Astrocyte (in vitro differentiated cells and primary cell): ENCODE measurements around the gene RP2.

Source experiments
- EZH2 ChIP-seq: IDR thresholded peaks from 2 replicates; pipeline ENCODE4 v1.6.1; 2012; ENCODE audit warnings: mild to moderate bottlenecking, low read length, inconsistent platforms; ENCODE audit not compliant: insufficient read depth
- TF ChIP-seq, protein P1 (sequence below): IDR thresholded peaks from 2 replicates; pipeline ENCODE4 v1.5.1; 2011; ENCODE audit warnings: low read depth, mild to moderate bottlenecking, inconsistent platforms, low read length, moderate library complexity; ENCODE audit not compliant: insufficient read depth

DNA sequence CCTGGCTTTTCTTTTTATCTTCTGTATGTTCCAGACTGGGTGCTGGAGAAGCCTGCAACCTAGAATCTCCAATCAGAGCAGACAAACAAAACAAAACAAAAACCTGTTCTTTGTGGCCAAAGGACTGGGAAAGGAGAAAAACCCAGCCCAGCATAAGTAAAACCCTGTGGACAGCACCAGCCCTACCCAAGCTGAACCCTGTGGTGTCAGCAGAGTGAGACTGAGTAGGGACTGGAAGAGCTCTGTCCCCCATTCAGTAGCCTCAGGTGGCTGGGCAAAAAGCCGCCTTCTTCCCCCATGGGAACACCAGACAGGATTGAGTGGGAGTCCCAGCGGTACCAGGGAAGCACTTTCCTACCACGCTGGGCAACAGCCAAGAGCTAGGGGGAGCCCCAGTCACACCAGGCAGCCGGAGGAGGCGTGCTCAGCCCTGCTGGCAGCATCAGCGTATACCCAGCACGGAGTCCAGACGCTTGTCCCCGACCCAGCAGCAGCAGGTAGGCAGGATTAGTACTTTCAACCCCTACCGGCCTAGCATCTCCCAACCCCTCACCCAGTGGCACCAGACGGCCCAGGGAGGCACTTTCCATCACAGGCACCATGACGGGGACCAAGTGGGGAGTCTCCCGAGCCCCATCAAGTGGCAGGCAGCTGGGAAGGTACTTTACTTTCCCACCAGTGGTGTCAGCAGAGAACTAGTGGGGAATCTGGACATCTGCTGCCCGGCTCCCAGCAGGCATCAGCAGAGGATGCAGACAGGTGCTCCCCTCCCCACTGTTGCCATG, 66.8 kb downstream of the RP2 start:
- TF ChIP-seq, protein P1, sequence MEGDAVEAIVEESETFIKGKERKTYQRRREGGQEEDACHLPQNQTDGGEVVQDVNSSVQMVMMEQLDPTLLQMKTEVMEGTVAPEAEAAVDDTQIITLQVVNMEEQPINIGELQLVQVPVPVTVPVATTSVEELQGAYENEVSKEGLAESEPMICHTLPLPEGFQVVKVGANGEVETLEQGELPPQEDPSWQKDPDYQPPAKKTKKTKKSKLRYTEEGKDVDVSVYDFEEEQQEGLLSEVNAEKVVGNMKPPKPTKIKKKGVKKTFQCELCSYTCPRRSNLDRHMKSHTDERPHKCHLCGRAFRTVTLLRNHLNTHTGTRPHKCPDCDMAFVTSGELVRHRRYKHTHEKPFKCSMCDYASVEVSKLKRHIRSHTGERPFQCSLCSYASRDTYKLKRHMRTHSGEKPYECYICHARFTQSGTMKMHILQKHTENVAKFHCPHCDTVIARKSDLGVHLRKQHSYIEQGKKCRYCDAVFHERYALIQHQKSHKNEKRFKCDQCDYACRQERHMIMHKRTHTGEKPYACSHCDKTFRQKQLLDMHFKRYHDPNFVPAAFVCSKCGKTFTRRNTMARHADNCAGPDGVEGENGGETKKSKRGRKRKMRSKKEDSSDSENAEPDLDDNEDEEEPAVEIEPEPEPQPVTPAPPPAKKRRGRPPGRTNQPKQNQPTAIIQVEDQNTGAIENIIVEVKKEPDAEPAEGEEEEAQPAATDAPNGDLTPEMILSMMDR, result peak; percentile 40
- no peak for TF ChIP-seq EZH2
